Fibroblast of lung (primary cell): ENCODE data around the gene GAGE10.

Experiments used
- EZH2 ChIP-seq: IDR thresholded peaks from 2 replicates; pipeline ENCODE4 v1.5.1; 2012; ENCODE audit warnings: low read length, control low read depth, mild to moderate bottlenecking; ENCODE audit errors: missing control alignments
- TF ChIP-seq, protein P1 (sequence below), 2 donors: IDR thresholded peaks in 1 of 2; conservative IDR thresholded peaks in 1 of 2; 1 replicate in 1 of 2; 2 replicates in 1 of 2; pipeline ENCODE4 v1.5.1; 2011 to 2012; ENCODE audit warnings: low read length in 2 of 2, control low read depth in 1 of 2, inconsistent platforms in 1 of 2, low read depth in 1 of 2, mild to moderate bottlenecking in 1 of 2

GRCh38 chrX:49264460-49264859, 39.0 kb upstream of the GAGE10 start, which contains the start of gene FOXP3:
- TF ChIP-seq, protein P1, sequence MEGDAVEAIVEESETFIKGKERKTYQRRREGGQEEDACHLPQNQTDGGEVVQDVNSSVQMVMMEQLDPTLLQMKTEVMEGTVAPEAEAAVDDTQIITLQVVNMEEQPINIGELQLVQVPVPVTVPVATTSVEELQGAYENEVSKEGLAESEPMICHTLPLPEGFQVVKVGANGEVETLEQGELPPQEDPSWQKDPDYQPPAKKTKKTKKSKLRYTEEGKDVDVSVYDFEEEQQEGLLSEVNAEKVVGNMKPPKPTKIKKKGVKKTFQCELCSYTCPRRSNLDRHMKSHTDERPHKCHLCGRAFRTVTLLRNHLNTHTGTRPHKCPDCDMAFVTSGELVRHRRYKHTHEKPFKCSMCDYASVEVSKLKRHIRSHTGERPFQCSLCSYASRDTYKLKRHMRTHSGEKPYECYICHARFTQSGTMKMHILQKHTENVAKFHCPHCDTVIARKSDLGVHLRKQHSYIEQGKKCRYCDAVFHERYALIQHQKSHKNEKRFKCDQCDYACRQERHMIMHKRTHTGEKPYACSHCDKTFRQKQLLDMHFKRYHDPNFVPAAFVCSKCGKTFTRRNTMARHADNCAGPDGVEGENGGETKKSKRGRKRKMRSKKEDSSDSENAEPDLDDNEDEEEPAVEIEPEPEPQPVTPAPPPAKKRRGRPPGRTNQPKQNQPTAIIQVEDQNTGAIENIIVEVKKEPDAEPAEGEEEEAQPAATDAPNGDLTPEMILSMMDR (conservative IDR thresholded peaks at IDR 0.05 in 1 of 2, IDR thresholded peaks at IDR 0.05 in 1 of 2; ENCODE audit: low read depth in 1 of 2, low read length in 2 of 2), result no peak
- no peak for TF ChIP-seq EZH2
